GM23338 (cell line): ENCODE measurements around the gene NT5DC2. TPM values are rescaled to one million over a fixed set of nuclear protein-coding genes. Genes with fewer than 3 reads are reported as not detected.

Experiments
- ATAC-seq: fragments of 200-7000 bp; cut with Tn5 transposase; 3 replicates; pipeline ENCODE4 v1.9.1; 2020
- DNase-seq: peaks from one replicate; pipeline ENCODE4 v3.0.0-alpha.2; 2015; ENCODE audit warnings: low spot score
- H2AFZ ChIP-seq: fragments of 200-600 bp; sonication (generic); 2 replicates; pipeline ENCODE4 v1.8.0; 2016; ENCODE audit warnings: antibody characterized with exemption, mild to moderate bottlenecking, moderate library complexity
- H3F3A ChIP-seq: fragments of 200-600 bp; sonication (generic); replicated peaks from 2 replicates; pipeline ENCODE4 v1.8.0; 2017; ENCODE audit warnings: antibody characterized with exemption, mixed run types, low read depth
- H3K27ac ChIP-seq: fragments of 200-600 bp; sonication (generic); 2 replicates; pipeline ENCODE4 v1.6.1; 2016; ENCODE audit warnings: low read depth
- H3K27me3 ChIP-seq: fragments of 200-600 bp; sonication (generic); 2 replicates; pipeline ENCODE4 v1.8.0; 2016; ENCODE audit warnings: mild to moderate bottlenecking, mixed run types, moderate library complexity; ENCODE audit not compliant: insufficient read depth
- H3K36me3 ChIP-seq: fragments of 200-600 bp; sonication (generic); 2 replicates; pipeline ENCODE4 v1.8.0; 2016; ENCODE audit warnings: mild to moderate bottlenecking; ENCODE audit not compliant: insufficient read depth
- H3K4me1 ChIP-seq: fragments of 200-600 bp; sonication (generic); 2 replicates; pipeline ENCODE4 v1.8.0; 2016; ENCODE audit warnings: mild to moderate bottlenecking, moderate library complexity; ENCODE audit not compliant: insufficient read depth
- H3K4me2 ChIP-seq: fragments of 200-600 bp; sonication (generic); 2 replicates; pipeline ENCODE4 v1.7.1; 2017; ENCODE audit warnings: mixed run types
- H3K4me3 ChIP-seq: fragments of 200-600 bp; sonication (generic); 2 replicates; pipeline ENCODE4 v1.6.1; 2016; ENCODE audit warnings: mixed run types
- H3K79me2 ChIP-seq: fragments of 200-600 bp; sonication (generic); replicated peaks from 2 replicates; pipeline ENCODE4 v1.8.0; 2017; ENCODE audit warnings: mild to moderate bottlenecking; ENCODE audit not compliant: insufficient read depth
- H3K9me2 ChIP-seq: fragments of 200-600 bp; sonication (generic); 2 replicates; pipeline ENCODE4 v1.8.0; 2017; ENCODE audit not compliant: insufficient read depth
- H4K20me1 ChIP-seq: fragments of 200-600 bp; sonication (generic); replicated peaks from 2 replicates; pipeline ENCODE4 v1.8.0; 2017; ENCODE audit warnings: mild to moderate bottlenecking; ENCODE audit not compliant: insufficient read depth
- H3K27ac Mint-ChIP-seq: 2 replicates; pipeline ENCODE4 v1.8.0; 2020; ENCODE audit warnings: inconsistent platforms, mild to moderate bottlenecking, moderate library complexity, mixed read lengths
- H3K27me3 Mint-ChIP-seq: 3 replicates; pipeline ENCODE4 v1.8.0; 2022; ENCODE audit warnings: low read depth, mild to moderate bottlenecking, moderate library complexity, mixed read lengths, inconsistent platforms; ENCODE audit not compliant: insufficient read depth, poor library complexity
- H3K36me3 Mint-ChIP-seq: 3 replicates; pipeline ENCODE4 v1.8.0; 2021; ENCODE audit warnings: low read depth, mild to moderate bottlenecking, inconsistent platforms, moderate library complexity, mixed read lengths
- H3K4me1 Mint-ChIP-seq: 3 replicates; pipeline ENCODE4 v1.8.0; 2020; ENCODE audit warnings: mild to moderate bottlenecking, inconsistent platforms, mixed read lengths
- H3K4me3 Mint-ChIP-seq: 3 replicates; pipeline ENCODE4 v1.8.0; 2021; ENCODE audit warnings: moderate library complexity, mild to moderate bottlenecking, inconsistent platforms, mixed read lengths
- H3K9me3 Mint-ChIP-seq: 3 replicates; pipeline ENCODE4 v1.8.0; 2020; ENCODE audit warnings: moderate library complexity, mild to moderate bottlenecking, inconsistent platforms, mixed read lengths
- JUNB ChIP-seq: IDR thresholded peaks from one replicate; pipeline ENCODE4 v1.6.1; 2016; ENCODE audit warnings: antibody characterized with exemption; ENCODE audit not compliant: unreplicated experiment
- NANOG ChIP-seq: IDR thresholded peaks from 2 replicates; pipeline ENCODE4 v1.6.1; 2016; ENCODE audit warnings: antibody characterized with exemption, borderline replicate concordance
- POLR2AphosphoS5 ChIP-seq: IDR thresholded peaks from 2 replicates; pipeline ENCODE4 v1.6.1; 2016; ENCODE audit warnings: antibody characterized with exemption, low read depth
- STAT1 ChIP-seq: IDR thresholded peaks from one replicate; pipeline ENCODE4 v1.6.1; 2016; ENCODE audit warnings: antibody characterized with exemption; ENCODE audit not compliant: unreplicated experiment
- ZNF114 ChIP-seq: fragments of 250-450 bp; sonication (Bioruptor Pico); IDR thresholded peaks from 2 replicates; pipeline ENCODE4 v1.5.0; 2020; ENCODE audit warnings: mild to moderate bottlenecking, moderate library complexity
- ZNF462 ChIP-seq: fragments of 250-450 bp; sonication (Bioruptor Pico); IDR thresholded peaks from 2 replicates; pipeline ENCODE4 v1.5.0; 2020; ENCODE audit warnings: mild to moderate bottlenecking, moderate library complexity
- polyA plus RNA-seq: library from polyadenylated mRNA; unstranded; fragments of >200 nt; fragmentation: Nextera tagmentation; extraction: Ambion mirVana; gene quantifications from 2 replicates; pipeline ENCODE4 v1.2.1, GENCODE V29; 2016
- total RNA-seq: library from RNA; depleted of rRNA; stranded (reverse); fragments of >200 nt; shearing (Covaris generic); gene quantifications from 2 replicates; pipeline ENCODE4 v1.2.3, GENCODE V29; 2014

Gene NT5DC2
- total and polyA plus RNA-seq, 2 experiments from 2014 or later: 269 to 324 TPM

GRCh38 chr3:52529376-52530333, 4.0 kb downstream of the NT5DC2 start:
- Mint-ChIP-seq H3K4me3 (no peak overlapping the region), H3K9me3 (no peaks in the 10 kb centered on the region), H3K4me1 (peaks cover 14% of the 10 kb centered on the region), H3K27ac (no peak overlapping the region), H3K36me3 (peaks cover 44% of the 10 kb centered on the region), H3K27me3 (peaks cover 8% of the 10 kb centered on the region)
- Histone ChIP-seq H3K4me1 (peaks cover 13% of the 10 kb centered on the region), H3K4me3 (no peak overlapping the region), H3K36me3 (peaks cover 10% of the 10 kb centered on the region; the same call in 1 of the 2 replicates), H2AFZ (no peak overlapping the region), H3K79me2 (peaks cover 31% of the 10 kb centered on the region), H3K27ac (no peak overlapping the region), H3F3A (peaks cover 6% of the 10 kb centered on the region), H3K4me2 (no peak overlapping the region), H3K27me3 (no peaks in the 10 kb centered on the region), H3K9me2 (no peaks in the 10 kb centered on the region), H4K20me1 (peaks cover 16% of the 10 kb centered on the region)
- TF ChIP-seq JUNB (no peak), ZNF114 (CRISPR knock-in tag) (no peak), NANOG (no peak), POLR2AphosphoS5 (no peak), STAT1 (no peak), ZNF462 (no peak)
- DNase-seq (no peak), ATAC-seq (no peak)
